ENCODE results near the gene FAM171A1. TPM values are rescaled to one million over a fixed set of nuclear protein-coding genes. Genes with fewer than 3 reads are reported as not detected.

Gene FAM171A1
- total RNA-seq, 2 donors from 2014 or later, result 50.9 to 65.8 TPM

Other genes starting within 250 kb of the FAM171A1 start
- gene NMT2, start 202.6 kb downstream of the FAM171A1 start, total RNA-seq, result 10 to 100 TPM; 12.4 to 14.4 TPM

Measured in colonic mucosa (tissue), 2 donors.